GM21529 (cell line): ENCODE results near the gene TIGD4.

ENCODE experiments used
- ATAC-seq: cut with Tn5 transposase; IDR thresholded peaks from one replicate; pipeline ENCODE4 v1.9.1; 2021; ENCODE audit not compliant: unreplicated experiment

Gene TIGD4

DNA sequence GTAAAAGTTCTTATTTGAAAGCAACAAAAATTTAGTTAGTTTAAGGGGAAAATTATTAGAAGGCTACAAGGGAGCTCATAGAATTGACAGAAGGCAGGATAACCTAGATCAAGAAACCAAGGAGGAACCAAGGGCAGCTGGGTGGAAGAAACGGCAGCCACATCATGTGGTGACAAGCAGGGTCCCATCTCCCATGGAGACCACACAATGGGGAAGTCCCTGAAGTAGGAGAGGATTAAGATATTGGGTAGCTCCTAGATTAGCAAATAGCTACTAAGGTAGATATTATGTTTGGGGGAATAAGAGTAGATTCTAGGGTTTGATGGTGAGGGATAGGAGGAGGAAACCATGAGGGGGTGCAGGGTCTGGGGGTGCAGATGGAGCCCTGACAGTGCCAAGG is 51.7 kb downstream of the TIGD4 start:
- no peak for ATAC-seq

DNA sequence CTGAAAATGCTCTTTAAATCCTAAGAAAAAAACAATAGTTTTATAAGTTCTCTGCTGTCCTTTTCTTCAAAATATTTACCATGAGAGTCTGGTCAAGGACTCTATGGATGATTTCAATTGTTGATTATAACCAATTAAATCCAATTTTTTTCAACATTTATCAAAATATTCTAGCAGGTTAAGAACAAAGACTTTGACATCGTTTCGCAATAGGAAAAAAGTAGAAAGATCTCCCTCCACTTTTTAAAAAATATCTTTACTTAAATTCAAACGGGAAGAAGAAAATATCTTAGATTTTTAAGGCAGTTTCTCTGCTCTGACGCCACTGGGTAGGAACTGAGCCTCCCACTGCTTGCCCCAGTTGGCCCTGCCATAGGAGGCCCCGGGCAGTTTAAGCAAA is 55.0 kb downstream of the TIGD4 start:
- no peak for ATAC-seq

DNA sequence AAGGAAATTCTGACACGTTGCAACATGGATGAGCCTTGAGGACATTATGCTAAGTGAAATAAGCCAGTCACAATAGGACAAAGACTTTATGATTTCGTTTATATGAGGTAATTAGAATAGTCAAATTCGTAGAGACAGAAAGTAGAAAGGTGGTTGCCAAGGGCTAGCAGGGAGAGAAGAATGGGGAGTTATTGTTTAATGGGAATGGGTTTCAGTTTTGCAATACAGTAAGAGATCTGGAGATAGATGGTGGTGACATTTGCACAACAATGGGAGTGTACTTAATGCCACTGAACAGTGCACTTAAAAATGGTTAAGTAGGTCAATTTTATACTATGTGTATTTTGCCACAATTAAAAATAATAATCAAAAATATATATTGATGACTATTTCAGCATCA is 56.3 kb downstream of the TIGD4 start:
- no peak for ATAC-seq

DNA sequence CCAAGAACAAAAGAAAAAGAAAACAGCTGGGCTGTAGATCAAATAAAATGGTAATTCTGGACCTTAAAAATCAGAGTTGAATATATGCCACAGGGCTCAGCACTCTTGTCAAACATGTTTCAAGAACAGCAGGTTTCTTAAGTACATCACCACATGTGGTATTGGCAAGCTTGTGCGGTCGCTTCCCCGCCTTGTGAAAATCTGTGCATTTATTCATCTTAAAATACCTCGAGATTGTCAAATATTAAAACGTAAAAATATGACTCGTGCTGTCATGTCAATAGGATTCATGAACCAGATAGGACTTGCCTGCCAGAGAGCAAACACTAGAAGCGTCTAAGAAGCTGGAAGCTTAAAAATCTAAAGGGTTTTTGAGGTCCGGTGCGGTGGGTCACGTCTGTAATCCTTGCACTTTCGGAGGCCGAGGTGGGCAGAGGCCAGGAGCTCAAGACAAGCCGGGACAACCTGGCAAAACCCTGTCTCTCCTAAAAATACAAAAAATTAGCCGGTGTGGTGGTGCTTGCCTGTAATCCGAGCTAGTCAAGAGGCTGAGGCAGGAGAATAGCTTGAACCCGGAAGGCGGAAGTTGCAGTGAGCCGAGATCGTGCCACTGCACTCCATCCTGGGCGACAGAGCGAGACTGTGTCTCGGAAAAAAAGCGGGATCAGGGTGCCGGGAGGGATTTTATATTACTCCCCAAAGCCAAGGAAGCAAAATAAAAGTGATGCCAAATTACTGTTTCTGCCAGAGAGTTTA is 59.6 kb downstream of the TIGD4 start:
- no peak for ATAC-seq
